ENCODE results near the gene SAMD11. TPM values are rescaled to one million over a fixed set of nuclear protein-coding genes. Genes with fewer than 3 reads are reported as not detected.
"Not testable (repeated sequence)": the region's sequence is repeated elsewhere in the genome, so short reads cannot be mapped to it uniquely, and the experiment has no call there.

Gene SAMD11, protein sequence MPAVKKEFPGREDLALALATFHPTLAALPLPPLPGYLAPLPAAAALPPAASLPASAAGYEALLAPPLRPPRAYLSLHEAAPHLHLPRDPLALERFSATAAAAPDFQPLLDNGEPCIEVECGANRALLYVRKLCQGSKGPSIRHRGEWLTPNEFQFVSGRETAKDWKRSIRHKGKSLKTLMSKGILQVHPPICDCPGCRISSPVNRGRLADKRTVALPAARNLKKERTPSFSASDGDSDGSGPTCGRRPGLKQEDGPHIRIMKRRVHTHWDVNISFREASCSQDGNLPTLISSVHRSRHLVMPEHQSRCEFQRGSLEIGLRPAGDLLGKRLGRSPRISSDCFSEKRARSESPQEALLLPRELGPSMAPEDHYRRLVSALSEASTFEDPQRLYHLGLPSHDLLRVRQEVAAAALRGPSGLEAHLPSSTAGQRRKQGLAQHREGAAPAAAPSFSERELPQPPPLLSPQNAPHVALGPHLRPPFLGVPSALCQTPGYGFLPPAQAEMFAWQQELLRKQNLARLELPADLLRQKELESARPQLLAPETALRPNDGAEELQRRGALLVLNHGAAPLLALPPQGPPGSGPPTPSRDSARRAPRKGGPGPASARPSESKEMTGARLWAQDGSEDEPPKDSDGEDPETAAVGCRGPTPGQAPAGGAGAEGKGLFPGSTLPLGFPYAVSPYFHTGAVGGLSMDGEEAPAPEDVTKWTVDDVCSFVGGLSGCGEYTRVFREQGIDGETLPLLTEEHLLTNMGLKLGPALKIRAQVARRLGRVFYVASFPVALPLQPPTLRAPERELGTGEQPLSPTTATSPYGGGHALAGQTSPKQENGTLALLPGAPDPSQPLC
- total RNA-seq (10 to 100 TPM in 1 of 7 donors, 1 to 10 TPM in 5, under 1 TPM in 1; 0.85 to 10.6 (median 2.3) TPM), polyA plus RNA-seq (1 to 10 TPM; 1.1 to 2.6 TPM)
- long read RNA-seq, donor 1: 0 reads
- long read RNA-seq, donor 2, partial matches to known transcripts: 18 of 19 reads
- long read RNA-seq, donor 2, other reads (novel, unspliced or antisense): 0 of 19 reads
- long read RNA-seq, donor 3, partial matches to known transcripts: 4 of 8 reads
- long read RNA-seq, donor 3, other reads (novel, unspliced or antisense): 4 of 8 reads

DNA sequence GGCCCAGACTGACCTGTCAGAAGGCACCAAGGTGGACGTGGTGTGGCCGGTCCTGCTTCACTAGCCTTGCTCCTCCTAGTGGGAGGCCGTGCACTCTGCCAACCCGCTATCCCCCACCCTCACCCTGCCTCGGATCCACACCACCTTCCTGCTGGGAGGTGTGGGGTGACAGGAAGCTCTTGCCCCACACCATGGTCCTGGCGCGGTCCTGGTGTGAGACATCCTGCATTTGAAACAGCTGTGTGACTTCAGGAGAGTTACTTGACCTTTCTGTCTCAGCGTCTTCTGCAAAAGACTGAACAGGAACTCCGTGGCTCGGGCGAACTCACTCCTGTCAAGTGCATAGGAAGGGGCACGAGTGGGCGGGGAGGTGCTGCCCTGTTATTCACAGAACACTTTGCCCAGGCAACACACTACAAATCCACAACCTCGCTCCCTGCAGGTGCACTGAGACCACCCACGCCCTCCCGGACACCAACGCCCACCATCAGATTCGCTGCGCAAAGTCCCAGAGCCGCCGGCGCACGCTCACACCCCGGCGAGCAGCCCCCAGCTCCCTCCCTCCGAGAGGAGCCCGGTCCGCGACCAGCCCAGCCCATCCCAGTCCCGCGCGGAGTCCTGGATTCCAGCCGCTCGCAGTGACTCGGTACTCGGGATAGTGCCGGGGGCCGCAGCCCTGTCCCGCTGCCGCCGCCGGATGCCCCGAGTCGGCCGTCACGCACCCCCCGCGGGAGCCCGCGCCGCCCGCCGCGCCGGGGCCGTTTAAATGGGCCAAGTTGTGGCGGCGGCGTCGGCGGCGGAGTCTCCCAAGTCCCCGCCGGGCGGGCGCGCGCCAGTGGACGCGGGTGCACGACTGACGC, at the start of gene SAMD11:
SAMD11 (plus strand) TSS at position 793 of the 860 bp plus-strand sequence. CDS start 509 bp downstream, outside the sequence.
- Histone ChIP-seq H3K36me3 (no peaks in the 10 kb centered on the region), H3K4me3 (peak within 1 kb of the TSS; percentile 38), H3K4me1 (ENCODE audit: insufficient read depth) (peaks cover 15% of the 10 kb centered on the region), H3K27me3 (peaks cover 2% of the 10 kb centered on the region), H3K27ac (no peak within 1 kb of the TSS), H3K9me3 (no peaks in the 10 kb centered on the region)
- intact Hi-C loops (cut with DNase I): no loop called here
- TF ChIP-seq POLR2A (IDR thresholded peaks at IDR 0.05) (no peak), EP300 (IDR thresholded peaks at IDR 0.05) (no peak)
- TF ChIP-seq, protein P1, sequence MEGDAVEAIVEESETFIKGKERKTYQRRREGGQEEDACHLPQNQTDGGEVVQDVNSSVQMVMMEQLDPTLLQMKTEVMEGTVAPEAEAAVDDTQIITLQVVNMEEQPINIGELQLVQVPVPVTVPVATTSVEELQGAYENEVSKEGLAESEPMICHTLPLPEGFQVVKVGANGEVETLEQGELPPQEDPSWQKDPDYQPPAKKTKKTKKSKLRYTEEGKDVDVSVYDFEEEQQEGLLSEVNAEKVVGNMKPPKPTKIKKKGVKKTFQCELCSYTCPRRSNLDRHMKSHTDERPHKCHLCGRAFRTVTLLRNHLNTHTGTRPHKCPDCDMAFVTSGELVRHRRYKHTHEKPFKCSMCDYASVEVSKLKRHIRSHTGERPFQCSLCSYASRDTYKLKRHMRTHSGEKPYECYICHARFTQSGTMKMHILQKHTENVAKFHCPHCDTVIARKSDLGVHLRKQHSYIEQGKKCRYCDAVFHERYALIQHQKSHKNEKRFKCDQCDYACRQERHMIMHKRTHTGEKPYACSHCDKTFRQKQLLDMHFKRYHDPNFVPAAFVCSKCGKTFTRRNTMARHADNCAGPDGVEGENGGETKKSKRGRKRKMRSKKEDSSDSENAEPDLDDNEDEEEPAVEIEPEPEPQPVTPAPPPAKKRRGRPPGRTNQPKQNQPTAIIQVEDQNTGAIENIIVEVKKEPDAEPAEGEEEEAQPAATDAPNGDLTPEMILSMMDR (IDR thresholded peaks at IDR 0.05): no peak
- peak; percentile 69 to 86 (median 82) for DNase-seq
- 2 to 10% (median 4%) methylated on average over 23 to 72 of the region's 72 CpGs for WGBS, 3 donors

GRCh38 chr1:876428-877208, 47.1 kb upstream of the SAMD11 start:
- H3K27me3 ChIP-seq; H3K4me1 ChIP-seq (ENCODE audit: insufficient read depth); H3K27ac ChIP-seq; intact Hi-C loops (cut with DNase I); DNase-seq; H3K36me3 ChIP-seq; H3K9me3 ChIP-seq; H3K4me3 ChIP-seq: not testable (repeated sequence)
- WGBS, 3 donors: 52 to 57% (median 53%) methylated on average over 7 to 8 of the region's 8 CpGs

- H3K27ac ChIP-seq; H3K27me3 ChIP-seq; H3K4me3 ChIP-seq; H3K4me1 ChIP-seq (ENCODE audit: insufficient read depth); H3K36me3 ChIP-seq; DNase-seq; H3K9me3 ChIP-seq; intact Hi-C loops (cut with DNase I): not testable (repeated sequence)
- 57 to 75% (median 59%) methylated on average over 5 of the region's 5 CpGs for WGBS, 3 donors
These were observed 46.3 kb upstream of the SAMD11 start for GRCh38 chr1:877209-877986.

DNA sequence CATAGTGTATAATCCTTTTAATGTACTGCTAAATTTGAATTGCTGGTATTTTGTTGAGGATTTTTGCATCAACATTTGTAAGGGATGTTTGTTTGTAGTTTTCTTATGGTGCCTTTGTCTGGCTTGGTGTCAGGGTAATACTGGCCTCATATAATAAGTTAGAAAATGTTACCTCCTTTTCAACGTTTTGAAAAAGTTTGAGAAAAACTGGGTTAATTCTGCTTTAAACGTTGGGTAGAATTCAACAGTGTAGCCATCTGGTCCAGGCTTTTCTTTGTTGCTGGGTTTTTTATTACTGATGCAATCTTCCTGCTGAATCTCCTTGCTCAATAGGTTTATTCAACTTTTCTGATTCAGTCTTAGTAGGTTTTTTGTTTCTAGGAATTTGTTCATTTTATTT, 43.2 kb upstream of the SAMD11 start:
- H3K4me1 ChIP-seq (ENCODE audit: insufficient read depth); H3K36me3 ChIP-seq; DNase-seq; H3K27me3 ChIP-seq; H3K9me3 ChIP-seq; intact Hi-C loops (cut with DNase I); H3K27ac ChIP-seq; H3K4me3 ChIP-seq: not testable (repeated sequence)
- 30 to 39% (median 34%) methylated on average over 2 of the region's 2 CpGs for WGBS, 3 donors

DNA sequence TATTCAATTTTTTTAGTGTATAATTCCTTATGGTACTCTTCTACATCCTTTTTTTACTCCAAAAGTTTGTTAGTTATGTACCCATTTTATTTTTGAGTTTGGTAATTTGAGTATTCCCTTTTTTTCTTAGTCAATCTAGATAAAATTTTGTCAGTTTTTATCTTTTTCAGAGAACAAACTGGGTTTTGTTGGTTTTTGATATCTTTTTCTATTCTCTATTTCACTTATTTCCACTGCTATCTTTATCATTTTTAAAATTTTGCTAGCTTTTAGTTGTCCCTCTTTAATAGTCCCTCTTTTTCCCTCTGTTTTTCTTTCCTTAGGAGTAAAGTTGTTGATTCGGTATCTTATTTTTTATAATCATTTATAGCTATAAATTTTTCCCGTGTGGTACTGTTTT, 42.8 kb upstream of the SAMD11 start:
- H3K9me3 ChIP-seq; H3K27me3 ChIP-seq; H3K27ac ChIP-seq; H3K36me3 ChIP-seq; H3K4me3 ChIP-seq; intact Hi-C loops (cut with DNase I); DNase-seq; H3K4me1 ChIP-seq (ENCODE audit: insufficient read depth): not testable (repeated sequence)
- 77 to 87% (median 79%) methylated on average over 2 of the region's 2 CpGs for WGBS, 3 donors
